ENCODE results near the gene MPZL1.

Gene MPZL1

DNA sequence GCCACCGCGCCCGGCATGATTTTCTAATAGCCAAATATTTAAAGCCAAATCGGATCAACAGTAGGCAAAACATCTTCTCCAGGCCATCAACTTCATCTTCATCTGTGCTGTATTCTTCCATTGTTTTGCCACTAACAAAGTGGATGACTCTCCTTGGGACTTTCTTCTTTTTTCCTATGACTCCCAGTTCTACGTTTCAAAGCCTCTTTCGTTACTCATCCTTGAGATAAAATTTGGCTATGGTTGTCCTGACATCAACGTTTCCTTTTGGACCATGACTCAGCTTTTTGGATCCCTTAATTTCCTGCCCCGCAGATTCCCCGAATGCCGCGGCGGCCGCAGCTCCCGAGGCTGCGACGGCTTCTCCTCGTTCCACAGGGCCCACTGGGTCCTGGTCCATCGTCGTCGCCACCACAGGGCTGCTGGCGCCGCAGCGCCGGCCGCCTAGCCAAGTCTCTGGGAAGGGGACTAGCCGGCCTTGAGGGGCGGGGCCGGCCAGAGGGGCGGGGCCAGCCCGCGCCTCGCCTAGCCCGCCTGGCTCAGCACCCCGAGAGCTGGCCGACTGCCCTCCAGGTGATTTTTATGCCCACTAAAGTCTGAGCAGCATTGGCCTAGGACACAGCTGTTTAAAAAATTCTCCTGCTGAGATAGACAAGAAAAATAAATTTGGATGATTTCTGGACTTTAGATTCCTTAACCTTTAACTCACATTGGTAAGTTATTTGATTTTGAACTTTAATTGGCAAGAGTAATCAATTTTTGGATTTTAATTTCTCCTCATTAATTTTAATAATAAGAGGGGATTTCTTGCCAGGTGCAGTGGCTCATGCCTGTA, 98.3 kb downstream of the MPZL1 start:
- H3K27ac ChIP-seq = no peak overlapping the region
- TF ChIP-seq, protein P1, sequence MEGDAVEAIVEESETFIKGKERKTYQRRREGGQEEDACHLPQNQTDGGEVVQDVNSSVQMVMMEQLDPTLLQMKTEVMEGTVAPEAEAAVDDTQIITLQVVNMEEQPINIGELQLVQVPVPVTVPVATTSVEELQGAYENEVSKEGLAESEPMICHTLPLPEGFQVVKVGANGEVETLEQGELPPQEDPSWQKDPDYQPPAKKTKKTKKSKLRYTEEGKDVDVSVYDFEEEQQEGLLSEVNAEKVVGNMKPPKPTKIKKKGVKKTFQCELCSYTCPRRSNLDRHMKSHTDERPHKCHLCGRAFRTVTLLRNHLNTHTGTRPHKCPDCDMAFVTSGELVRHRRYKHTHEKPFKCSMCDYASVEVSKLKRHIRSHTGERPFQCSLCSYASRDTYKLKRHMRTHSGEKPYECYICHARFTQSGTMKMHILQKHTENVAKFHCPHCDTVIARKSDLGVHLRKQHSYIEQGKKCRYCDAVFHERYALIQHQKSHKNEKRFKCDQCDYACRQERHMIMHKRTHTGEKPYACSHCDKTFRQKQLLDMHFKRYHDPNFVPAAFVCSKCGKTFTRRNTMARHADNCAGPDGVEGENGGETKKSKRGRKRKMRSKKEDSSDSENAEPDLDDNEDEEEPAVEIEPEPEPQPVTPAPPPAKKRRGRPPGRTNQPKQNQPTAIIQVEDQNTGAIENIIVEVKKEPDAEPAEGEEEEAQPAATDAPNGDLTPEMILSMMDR (conservative IDR thresholded peaks at IDR 0.05) = no peak
- TF ChIP-seq ZFX (IDR thresholded peaks at IDR 0.05) = no peak

DNA sequence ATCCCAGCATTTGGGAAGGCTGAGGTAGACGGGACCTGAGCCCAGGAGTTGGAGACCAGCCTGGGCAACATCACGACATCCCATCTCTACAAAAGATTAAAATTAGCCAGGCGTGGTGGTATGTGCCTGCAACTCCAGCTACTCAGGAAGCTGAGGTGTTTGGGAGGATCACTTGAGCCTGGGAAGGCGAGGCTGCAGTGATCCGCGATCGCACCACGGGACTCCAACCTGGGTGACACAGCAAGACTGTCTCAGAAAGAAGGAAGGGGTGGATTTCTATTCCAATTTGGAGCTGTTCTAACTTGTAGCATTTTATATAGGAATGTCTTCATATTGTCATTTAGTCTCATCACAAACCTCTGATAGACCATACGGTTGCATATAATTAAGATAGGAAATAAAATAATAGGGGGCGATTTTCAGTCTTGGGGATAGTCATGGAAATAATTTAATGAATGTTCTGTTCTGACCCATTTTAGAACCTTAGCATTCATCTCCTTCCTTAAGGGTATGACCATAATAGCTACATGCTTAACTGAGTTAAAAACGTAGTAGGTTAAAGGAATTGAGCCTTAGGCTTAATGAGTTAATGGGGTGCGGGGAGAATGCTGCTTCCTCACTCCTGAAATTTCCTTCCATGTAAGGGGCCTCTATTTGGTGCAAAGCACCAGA, 99.0 kb downstream of the MPZL1 start:
- TF ChIP-seq ZFX (IDR thresholded peaks at IDR 0.05) = no peak
- TF ChIP-seq, protein P1 (conservative IDR thresholded peaks at IDR 0.05) = no peak
- H3K27ac ChIP-seq = no peak overlapping the region

DNA sequence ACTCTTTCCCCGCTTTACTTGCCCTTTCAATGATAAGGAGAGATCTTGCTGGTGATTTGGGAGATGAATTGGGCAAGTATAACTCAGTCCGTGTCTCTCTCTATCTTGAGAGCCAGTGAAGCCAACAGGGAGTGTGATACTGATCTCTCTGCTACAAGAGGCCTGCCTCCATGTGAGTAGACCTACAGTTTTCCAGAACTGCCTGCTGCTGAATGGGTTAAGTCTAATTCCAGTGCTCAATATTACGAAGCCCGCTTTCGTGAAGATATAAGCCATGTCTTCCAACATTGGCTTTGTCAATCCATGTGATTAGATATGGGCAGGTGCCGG, 99.5 kb downstream of the MPZL1 start:
- no peak overlapping the region for H3K27ac ChIP-seq

DNA sequence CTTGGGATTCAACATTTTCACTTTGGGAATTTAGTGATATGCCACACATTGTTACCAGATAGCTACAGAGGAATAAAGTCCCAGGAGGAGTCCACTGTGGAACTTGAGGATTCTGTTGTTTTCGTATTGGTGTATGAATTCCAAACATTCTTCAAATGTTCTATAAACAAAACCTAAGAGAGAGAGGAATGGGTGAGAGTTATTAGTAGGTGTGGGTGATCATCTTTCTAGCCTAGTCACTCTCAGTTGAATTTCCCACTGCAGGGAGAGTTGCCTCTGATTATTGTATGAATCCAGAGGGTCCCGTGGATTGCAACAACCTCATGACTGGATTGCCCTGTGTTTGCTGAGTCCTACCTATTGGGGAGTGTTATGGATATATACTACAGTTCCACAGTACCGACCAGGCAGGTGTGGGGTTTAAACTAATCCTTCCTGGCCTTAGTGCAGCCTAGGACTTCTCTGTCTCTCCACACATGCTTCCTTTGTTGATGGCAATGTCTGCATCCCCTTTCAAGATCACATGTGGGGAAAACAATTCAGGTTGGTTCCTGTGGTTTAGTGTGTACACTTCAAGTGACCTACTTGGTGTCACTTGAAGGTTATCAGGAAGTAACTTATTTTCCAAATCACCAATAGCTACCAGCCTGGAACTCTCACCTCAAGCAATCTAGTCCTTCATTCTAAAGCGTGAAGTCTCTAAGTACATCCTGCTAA, 100.3 kb downstream of the MPZL1 start:
- no peak overlapping the region for H3K27ac ChIP-seq
- no peak for TF ChIP-seq ZFX (IDR thresholded peaks at IDR 0.05)
- TF ChIP-seq, protein P1 (conservative IDR thresholded peaks at IDR 0.05) = no peak

More for the DNA sequence above, 99.5 kb downstream of the MPZL1 start:
- TF ChIP-seq, protein P1 (conservative IDR thresholded peaks at IDR 0.05) = no peak
- no peak for TF ChIP-seq ZFX (IDR thresholded peaks at IDR 0.05)

DNA sequence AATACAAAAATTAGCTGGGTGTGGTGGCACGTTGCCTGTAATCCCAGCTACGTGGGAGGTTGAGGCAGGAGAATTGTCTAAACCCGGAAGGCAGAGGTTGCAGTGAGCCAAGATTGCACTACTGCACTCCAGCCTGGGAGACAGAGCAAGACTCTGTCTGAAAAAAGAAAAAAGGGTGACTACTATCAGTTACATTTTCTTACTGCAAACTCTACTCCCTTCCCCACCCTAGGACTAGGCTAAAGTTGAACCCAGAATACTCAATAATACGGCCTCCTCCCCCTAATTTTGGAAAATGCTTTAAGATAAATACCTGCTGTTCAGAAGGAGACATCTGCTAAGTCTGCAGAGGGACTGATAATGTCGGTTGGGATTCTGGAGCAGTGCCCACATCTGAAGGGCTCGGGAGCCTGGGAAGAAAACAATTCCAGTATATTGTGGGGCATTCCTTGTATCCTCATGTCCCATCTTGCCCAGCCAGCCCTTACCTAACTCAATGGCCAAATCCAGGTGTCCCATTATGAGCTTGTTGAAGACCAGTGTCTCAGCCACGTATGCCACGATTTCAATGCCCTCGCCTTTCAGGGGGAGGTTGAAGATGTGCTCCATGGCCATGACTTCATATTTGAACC, 102.5 kb downstream of the MPZL1 start:
- TF ChIP-seq ZFX (IDR thresholded peaks at IDR 0.05) = no peak
- TF ChIP-seq, protein P1 (conservative IDR thresholded peaks at IDR 0.05) = no peak
- H3K27ac ChIP-seq = no peak overlapping the region

DNA sequence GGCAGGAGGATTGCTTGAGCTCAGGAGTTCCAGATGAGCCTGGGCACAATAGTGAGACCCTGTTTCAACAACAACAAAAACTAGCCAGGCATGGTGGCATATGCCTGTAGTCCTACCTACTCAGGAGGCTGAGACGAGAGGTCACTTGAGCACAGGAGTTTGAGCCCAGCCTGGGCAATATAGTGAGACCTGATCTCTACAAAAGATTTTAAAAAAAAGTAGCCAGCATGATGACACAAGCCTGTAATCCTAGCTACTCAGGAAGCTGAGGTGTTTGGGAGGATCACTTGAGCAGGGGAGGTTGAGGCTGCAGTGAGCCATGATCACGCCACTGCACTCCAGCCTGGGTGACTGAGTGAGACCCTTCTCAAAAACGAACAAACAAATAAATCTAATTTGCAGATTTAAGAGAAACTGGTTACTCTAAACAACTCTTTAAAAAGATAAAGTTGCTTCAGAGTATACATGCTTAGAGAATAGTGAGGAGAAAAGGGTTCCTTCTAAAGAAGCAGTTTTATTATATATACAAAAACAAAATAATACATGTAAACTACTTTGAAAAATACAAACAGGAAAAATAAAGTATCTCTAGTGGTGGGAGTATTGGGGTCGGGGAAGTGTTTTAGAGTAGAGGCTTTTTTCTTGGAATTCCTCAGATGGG, 103.8 kb downstream of the MPZL1 start:
- TF ChIP-seq ZFX (IDR thresholded peaks at IDR 0.05) = no peak
- TF ChIP-seq, protein P1 (conservative IDR thresholded peaks at IDR 0.05) = no peak

More for the DNA sequence above, 103.8 kb downstream of the MPZL1 start:
- H3K27ac ChIP-seq = no peak overlapping the region

Data from C4-2B (cell line).